K562 (cell line): Measurements from ENCODE around the gene CEP20. TPM values are rescaled to one million over a fixed set of nuclear protein-coding genes. Genes with fewer than 3 reads are reported as not detected.
A peak's percentile ranks its signal among the peaks of the same experiment; 100 is the strongest.

Source experiments
- BCLAF1 ChIP-seq, 2 experiments: fragments of 450-650 bp in 1 of 2; IDR thresholded peaks; 2 replicates each; pipeline ENCODE4 v1.6.1; 2011 to 2017; ENCODE audit warnings: low read depth in 2 of 2, antibody characterized with exemption in 1 of 2, borderline replicate concordance in 1 of 2, low read length in 1 of 2, mild to moderate bottlenecking in 1 of 2, mixed read lengths in 1 of 2; ENCODE audit not compliant: control insufficient read depth in 1 of 2
- CBX2 ChIP-seq: fragments of 200-600 bp; sonication (generic); IDR thresholded peaks from one replicate; pipeline ENCODE4 v1.6.1; 2012; ENCODE audit warnings: mild to moderate bottlenecking, low read length, inconsistent platforms; ENCODE audit not compliant: insufficient read depth, poor library complexity, severe bottlenecking
- ETV1 ChIP-seq: fragments of 450-650 bp; conservative IDR thresholded peaks from 2 replicates; pipeline ENCODE4 v1.6.1; 2016; ENCODE audit warnings: missing genetic modification characterization, control low read depth, low read depth, missing compliant biosample characterization
- FOXA3 ChIP-seq, 2 experiments: fragments of 450-650 bp in 1 of 2; sonication (generic) in 1 of 2; formaldehyde crosslinking; IDR thresholded peaks in 1 of 2; conservative IDR thresholded peaks in 1 of 2; 2 replicates each; pipeline versions ENCODE4 v1.4.0 to v1.8.0; 2020 to 2022; ENCODE audit warnings: mild to moderate bottlenecking in 2 of 2, missing genetic modification reagents in 1 of 2
- FOXJ2 ChIP-seq: fragments of 200-800 bp; sonication (Bioruptor generic); IDR thresholded peaks from 2 replicates; pipeline ENCODE4 v1.6.1; 2016; ENCODE audit warnings: missing genetic modification characterization, missing compliant biosample characterization
- NFE2 ChIP-seq: IDR thresholded peaks from 2 replicates; pipeline ENCODE4 v1.6.1; 2014; ENCODE audit warnings: antibody characterized with exemption, low read depth
- RAD21 ChIP-seq, 2 experiments: fragments of 250-450 bp in 1 of 2; fragments of 450-650 bp in 1 of 2; sonication (Bioruptor Pico) in 1 of 2; formaldehyde crosslinking in 1 of 2; IDR thresholded peaks in 1 of 2; conservative IDR thresholded peaks in 1 of 2; 2 replicates each; pipeline versions ENCODE4 v1.4.0 to v1.8.0; 2020 to 2022; ENCODE audit warnings: mild to moderate bottlenecking in 2 of 2, moderate library complexity in 1 of 2
- RB1 ChIP-seq: fragments of 450-650 bp; IDR thresholded peaks from 2 replicates; pipeline ENCODE4 v1.6.1; 2017; ENCODE audit warnings: low read depth, mild to moderate bottlenecking
- SAFB2 ChIP-seq: fragments of 200-400 bp; formaldehyde crosslinking; IDR thresholded peaks from 2 replicates; pipeline ENCODE4 v1.6.1; 2018; ENCODE audit warnings: borderline replicate concordance, low read length, low read depth, moderate library complexity; ENCODE audit not compliant: severe bottlenecking
- polyA plus RNA-seq, 8 experiments: library from polyadenylated mRNA; depleted of rRNA in 4 of 8; stranded (reverse) in 5 of 8; unstranded in 3 of 8; fragments of >200 nt; fragmentation: Nextera tagmentation in 2 of 8; fragmentation: Illumina TruSeq in 1 of 8; extraction: Ambion mirVana in 2 of 8; extraction: Trizol in 1 of 8; gene quantifications; 2 replicates each; pipeline versions ENCODE4 v1.2.1 to v1.2.3, GENCODE V29; 2011 to 2014; ENCODE audit warnings: inconsistent platforms in 1 of 8, missing spikeins in 1 of 8
- total RNA-seq, 7 experiments: library from RNA; depleted of rRNA in 6 of 7; stranded (reverse); fragments of >200 nt in 6 of 7; fragmentation: Illumina TruSeq in 2 of 7; extraction: Trizol in 2 of 7; gene quantifications; 2 replicates each; pipeline versions ENCODE4 v1.2.1 to v1.2.3, GENCODE V29; 2011 to 2021; ENCODE audit warnings: low replicate concordance in 1 of 7
- TF ChIP-seq, protein P1 (sequence below), 2 experiments: fragments of 150-350 bp in 1 of 2; IDR thresholded peaks; 2 replicates each; pipeline ENCODE4 v1.6.1; 2012 to 2016; ENCODE audit warnings: low read depth in 2 of 2, low read length in 2 of 2, mild to moderate bottlenecking in 1 of 2, moderate library complexity in 1 of 2
- TF ChIP-seq, protein P2 (sequence below): IDR thresholded peaks from 2 replicates; pipeline ENCODE4 v1.6.1; 2011; ENCODE audit warnings: borderline replicate concordance, low read depth, mild to moderate bottlenecking, moderate library complexity, low read length; ENCODE audit not compliant: insufficient read depth, poor library complexity, severe bottlenecking

The CEP20 gene
- total and polyA plus RNA-seq, 9 of the 15 experiments (the other 6 are each of a cell fraction or from before 2014, with no cell fraction given): 41.3 to 150 (median 104) TPM

DNA sequence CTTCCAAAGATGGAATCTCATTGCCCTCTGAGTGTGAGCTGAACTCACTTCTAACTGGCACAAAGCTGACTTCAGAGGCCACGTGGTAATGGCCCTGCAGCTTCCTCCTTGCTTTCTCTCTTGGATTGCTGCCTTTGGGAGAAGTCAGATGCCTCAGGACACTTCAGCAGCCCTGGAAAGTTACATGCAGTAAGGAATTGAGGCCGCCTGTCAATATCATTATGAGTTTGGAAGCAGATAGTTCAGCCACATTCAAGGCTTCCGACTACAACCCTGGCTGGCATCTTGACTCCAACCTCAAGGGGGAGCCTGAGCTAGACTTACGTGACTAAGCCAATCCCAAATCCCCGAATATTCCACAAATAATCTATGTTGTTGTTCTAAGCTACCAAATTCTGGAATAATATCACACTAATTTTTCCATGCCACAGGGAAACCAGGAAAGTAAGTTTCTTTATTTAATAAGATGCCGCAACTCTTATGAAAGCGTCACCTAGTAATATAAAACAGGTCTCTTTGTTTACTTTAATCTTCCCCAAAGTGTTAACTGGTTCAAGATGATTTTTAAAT is 13.6 kb downstream of the CEP20 start (continued):
- TF ChIP-seq RAD21 (CRISPR knock-in tag; conservative IDR thresholded peaks at IDR 0.05 in 1 of 2, IDR thresholded peaks at IDR 0.05 in 1 of 2) (peak; percentile 38 to 72; a peak in 3 of 4 replicates), NFE2 (0 out of 2 replicates have a peak, but pooled peaks have one; percentile 20), FOXJ2 (tag) (peak; percentile 32; the same call in 1 of the 2 replicates), RB1 (peak; percentile 31; the same call in 1 of the 2 replicates), ETV1 (tag) (no peak), FOXA3 (CRISPR knock-in tag; conservative IDR thresholded peaks at IDR 0.05 in 1 of 2, IDR thresholded peaks at IDR 0.05 in 1 of 2) (0 out of 4 replicates have a peak, but pooled peaks of 1 of the 2 experiments have one; percentile 7), BCLAF1 (IDR thresholded peaks at IDR 0.05; ENCODE audit: borderline replicate concordance in 1 of 2, control insufficient read depth in 1 of 2, low read depth in 2 of 2, low read length in 1 of 2) (no peak), SAFB2 (no peak), CBX2 (no peak)
- TF ChIP-seq, protein P1, sequence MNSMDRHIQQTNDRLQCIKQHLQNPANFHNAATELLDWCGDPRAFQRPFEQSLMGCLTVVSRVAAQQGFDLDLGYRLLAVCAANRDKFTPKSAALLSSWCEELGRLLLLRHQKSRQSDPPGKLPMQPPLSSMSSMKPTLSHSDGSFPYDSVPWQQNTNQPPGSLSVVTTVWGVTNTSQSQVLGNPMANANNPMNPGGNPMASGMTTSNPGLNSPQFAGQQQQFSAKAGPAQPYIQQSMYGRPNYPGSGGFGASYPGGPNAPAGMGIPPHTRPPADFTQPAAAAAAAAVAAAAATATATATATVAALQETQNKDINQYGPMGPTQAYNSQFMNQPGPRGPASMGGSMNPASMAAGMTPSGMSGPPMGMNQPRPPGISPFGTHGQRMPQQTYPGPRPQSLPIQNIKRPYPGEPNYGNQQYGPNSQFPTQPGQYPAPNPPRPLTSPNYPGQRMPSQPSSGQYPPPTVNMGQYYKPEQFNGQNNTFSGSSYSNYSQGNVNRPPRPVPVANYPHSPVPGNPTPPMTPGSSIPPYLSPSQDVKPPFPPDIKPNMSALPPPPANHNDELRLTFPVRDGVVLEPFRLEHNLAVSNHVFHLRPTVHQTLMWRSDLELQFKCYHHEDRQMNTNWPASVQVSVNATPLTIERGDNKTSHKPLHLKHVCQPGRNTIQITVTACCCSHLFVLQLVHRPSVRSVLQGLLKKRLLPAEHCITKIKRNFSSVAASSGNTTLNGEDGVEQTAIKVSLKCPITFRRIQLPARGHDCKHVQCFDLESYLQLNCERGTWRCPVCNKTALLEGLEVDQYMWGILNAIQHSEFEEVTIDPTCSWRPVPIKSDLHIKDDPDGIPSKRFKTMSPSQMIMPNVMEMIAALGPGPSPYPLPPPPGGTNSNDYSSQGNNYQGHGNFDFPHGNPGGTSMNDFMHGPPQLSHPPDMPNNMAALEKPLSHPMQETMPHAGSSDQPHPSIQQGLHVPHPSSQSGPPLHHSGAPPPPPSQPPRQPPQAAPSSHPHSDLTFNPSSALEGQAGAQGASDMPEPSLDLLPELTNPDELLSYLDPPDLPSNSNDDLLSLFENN (IDR thresholded peaks at IDR 0.05; ENCODE audit: low read depth in 2 of 2, low read length in 2 of 2): no peak
- TF ChIP-seq, protein P2, sequence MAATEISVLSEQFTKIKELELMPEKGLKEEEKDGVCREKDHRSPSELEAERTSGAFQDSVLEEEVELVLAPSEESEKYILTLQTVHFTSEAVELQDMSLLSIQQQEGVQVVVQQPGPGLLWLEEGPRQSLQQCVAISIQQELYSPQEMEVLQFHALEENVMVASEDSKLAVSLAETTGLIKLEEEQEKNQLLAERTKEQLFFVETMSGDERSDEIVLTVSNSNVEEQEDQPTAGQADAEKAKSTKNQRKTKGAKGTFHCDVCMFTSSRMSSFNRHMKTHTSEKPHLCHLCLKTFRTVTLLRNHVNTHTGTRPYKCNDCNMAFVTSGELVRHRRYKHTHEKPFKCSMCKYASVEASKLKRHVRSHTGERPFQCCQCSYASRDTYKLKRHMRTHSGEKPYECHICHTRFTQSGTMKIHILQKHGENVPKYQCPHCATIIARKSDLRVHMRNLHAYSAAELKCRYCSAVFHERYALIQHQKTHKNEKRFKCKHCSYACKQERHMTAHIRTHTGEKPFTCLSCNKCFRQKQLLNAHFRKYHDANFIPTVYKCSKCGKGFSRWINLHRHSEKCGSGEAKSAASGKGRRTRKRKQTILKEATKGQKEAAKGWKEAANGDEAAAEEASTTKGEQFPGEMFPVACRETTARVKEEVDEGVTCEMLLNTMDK: peak; percentile 65
